Measurements from ENCODE around the gene NOCT. TPM values are rescaled to one million over a fixed set of nuclear protein-coding genes. Genes with fewer than 3 reads are reported as not detected.

NOCT gene
- total and polyA plus RNA-seq, 2 experiments from 2014 or later = 9.9 to 20.8 TPM

GRCh38 chr4:139022835-139023234 is 7.3 kb downstream of the NOCT start:
- no peak overlapping the region for H3K4me2 ChIP-seq
- WGBS (ENCODE audit: low lambda C conversion rate, missing lambda C conversion rate) = 89% methylated on average over 5 of the region's 5 CpGs
- TF ChIP-seq EZH2 (IDR thresholded peaks at IDR 0.05; ENCODE audit: borderline replicate concordance) = no peak
- TF ChIP-seq, protein P1, sequence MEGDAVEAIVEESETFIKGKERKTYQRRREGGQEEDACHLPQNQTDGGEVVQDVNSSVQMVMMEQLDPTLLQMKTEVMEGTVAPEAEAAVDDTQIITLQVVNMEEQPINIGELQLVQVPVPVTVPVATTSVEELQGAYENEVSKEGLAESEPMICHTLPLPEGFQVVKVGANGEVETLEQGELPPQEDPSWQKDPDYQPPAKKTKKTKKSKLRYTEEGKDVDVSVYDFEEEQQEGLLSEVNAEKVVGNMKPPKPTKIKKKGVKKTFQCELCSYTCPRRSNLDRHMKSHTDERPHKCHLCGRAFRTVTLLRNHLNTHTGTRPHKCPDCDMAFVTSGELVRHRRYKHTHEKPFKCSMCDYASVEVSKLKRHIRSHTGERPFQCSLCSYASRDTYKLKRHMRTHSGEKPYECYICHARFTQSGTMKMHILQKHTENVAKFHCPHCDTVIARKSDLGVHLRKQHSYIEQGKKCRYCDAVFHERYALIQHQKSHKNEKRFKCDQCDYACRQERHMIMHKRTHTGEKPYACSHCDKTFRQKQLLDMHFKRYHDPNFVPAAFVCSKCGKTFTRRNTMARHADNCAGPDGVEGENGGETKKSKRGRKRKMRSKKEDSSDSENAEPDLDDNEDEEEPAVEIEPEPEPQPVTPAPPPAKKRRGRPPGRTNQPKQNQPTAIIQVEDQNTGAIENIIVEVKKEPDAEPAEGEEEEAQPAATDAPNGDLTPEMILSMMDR (IDR thresholded peaks at IDR 0.05; ENCODE audit: poor library complexity) = no peak
- peaks cover 18% of the 10 kb centered on the region for H4K20me1 ChIP-seq (ENCODE audit: insufficient read depth, poor library complexity, severe bottlenecking)
- peaks cover 93% of the 10 kb centered on the region for H3K79me2 ChIP-seq
- H3K36me3 ChIP-seq (replicated peaks; ENCODE audit: insufficient read depth, low read depth) = no peaks in the 10 kb centered on the region
- no peak overlapping the region for H3K27ac ChIP-seq
- H3K9me2 ChIP-seq (replicated peaks; ENCODE audit: insufficient read depth) = no peaks in the 10 kb centered on the region
- no peak overlapping the region for H2AFZ ChIP-seq
- no peak overlapping the region for H3K4me3 ChIP-seq
- H3K27me3 ChIP-seq = no peaks in the 10 kb centered on the region
- peaks cover 26% of the 10 kb centered on the region for H3K4me1 ChIP-seq (ENCODE audit: insufficient read depth)
- DNase-seq (ENCODE audit: low spot score) = no peak
- no peaks in the 10 kb centered on the region for H3K9me3 ChIP-seq (ENCODE audit: low read depth)

DNA sequence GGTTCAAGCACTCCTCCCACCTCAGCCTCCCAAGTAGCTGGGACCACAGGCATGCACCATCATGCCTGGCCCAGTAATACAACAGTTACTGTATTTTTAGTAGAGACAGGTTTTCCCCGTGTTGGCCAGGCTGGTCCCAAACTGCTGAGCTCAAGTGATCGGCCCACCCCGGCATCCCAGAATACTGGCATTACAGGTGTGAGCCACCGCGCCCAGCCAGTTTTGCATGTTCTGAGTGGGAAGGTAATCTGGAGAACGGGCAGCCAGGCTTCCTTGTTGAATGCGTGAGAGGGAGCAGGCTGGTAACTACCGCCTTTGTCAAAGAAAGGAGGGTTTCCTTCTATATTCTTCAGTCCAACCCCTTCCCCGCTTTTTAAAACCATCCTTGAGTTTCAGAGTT is 9.1 kb downstream of the NOCT start:
- Histone ChIP-seq H3K4me2 (no peak overlapping the region), H2AFZ (no peak overlapping the region), H3K4me1 (ENCODE audit: insufficient read depth) (peaks cover 13% of the 10 kb centered on the region), H3K79me2 (peaks cover 95% of the 10 kb centered on the region), H3K27ac (no peak overlapping the region), H3K4me3 (no peak overlapping the region), H3K9me2 (replicated peaks; ENCODE audit: insufficient read depth) (no peaks in the 10 kb centered on the region), H3K36me3 (replicated peaks; ENCODE audit: insufficient read depth, low read depth) (no peaks in the 10 kb centered on the region), H3K27me3 (no peaks in the 10 kb centered on the region), H4K20me1 (ENCODE audit: insufficient read depth, poor library complexity, severe bottlenecking) (peaks cover 18% of the 10 kb centered on the region), H3K9me3 (ENCODE audit: low read depth) (no peaks in the 10 kb centered on the region)
- DNase-seq (ENCODE audit: low spot score) = no peak
- WGBS (ENCODE audit: low lambda C conversion rate, missing lambda C conversion rate) = 93% methylated on average over 9 of the region's 9 CpGs
- TF ChIP-seq EZH2 (IDR thresholded peaks at IDR 0.05; ENCODE audit: borderline replicate concordance) (no peak), EZH2phosphoT487 (IDR thresholded peaks at IDR 0.05; ENCODE audit: low read depth, severe bottlenecking, unreplicated experiment) (no peak)
- TF ChIP-seq, protein P1 (IDR thresholded peaks at IDR 0.05; ENCODE audit: poor library complexity) = no peak

DNA sequence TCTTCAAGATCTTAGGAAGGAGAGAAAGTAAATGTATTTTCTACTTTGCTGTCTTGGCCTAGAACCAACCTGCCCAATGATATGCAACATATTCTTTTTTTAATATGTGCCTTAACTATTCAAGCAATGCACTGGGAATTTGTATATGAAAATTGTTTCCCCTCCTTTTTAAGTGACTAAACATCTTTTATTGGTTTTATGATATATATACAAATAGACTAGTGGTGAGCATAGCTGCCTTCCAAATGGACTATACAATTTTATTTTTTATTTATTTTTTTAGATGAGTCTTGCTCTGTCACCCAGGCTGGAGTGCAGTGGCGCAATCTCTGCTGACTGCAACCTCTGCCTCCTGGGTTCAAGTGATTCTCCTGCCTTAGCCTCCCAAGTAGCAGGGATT is 10.3 kb downstream of the NOCT start:
- Histone ChIP-seq H3K27ac (no peak overlapping the region), H3K27me3 (no peaks in the 10 kb centered on the region), H3K4me3 (no peak overlapping the region), H3K9me3 (ENCODE audit: low read depth) (no peaks in the 10 kb centered on the region), H3K36me3 (replicated peaks; ENCODE audit: insufficient read depth, low read depth) (no peaks in the 10 kb centered on the region), H4K20me1 (ENCODE audit: insufficient read depth, poor library complexity, severe bottlenecking) (peaks cover 11% of the 10 kb centered on the region), H3K9me2 (replicated peaks; ENCODE audit: insufficient read depth) (no peaks in the 10 kb centered on the region), H2AFZ (no peak overlapping the region), H3K4me1 (ENCODE audit: insufficient read depth) (peaks cover 4% of the 10 kb centered on the region), H3K4me2 (no peak overlapping the region), H3K79me2 (peaks cover 94% of the 10 kb centered on the region)
- DNase-seq (ENCODE audit: low spot score) = no peak
- WGBS (ENCODE audit: low lambda C conversion rate, missing lambda C conversion rate) = 96% methylated on average over 1 of the region's 1 CpG
- TF ChIP-seq EZH2 (IDR thresholded peaks at IDR 0.05; ENCODE audit: borderline replicate concordance) = no peak
- TF ChIP-seq EZH2phosphoT487 (IDR thresholded peaks at IDR 0.05; ENCODE audit: low read depth, severe bottlenecking, unreplicated experiment) = no peak
- TF ChIP-seq, protein P1 (IDR thresholded peaks at IDR 0.05; ENCODE audit: poor library complexity) = no peak

GRCh38 chr4:139027776-139028175 is 12.2 kb downstream of the NOCT start:
- no peak overlapping the region for H3K27ac ChIP-seq
- H4K20me1 ChIP-seq (ENCODE audit: insufficient read depth, poor library complexity, severe bottlenecking) = peaks cover 20% of the 10 kb centered on the region
- no peak overlapping the region for H3K4me3 ChIP-seq

More at GRCh38 chr4:139027776-139028175, 12.2 kb downstream of the NOCT start:
- Histone ChIP-seq H3K4me2 (no peak overlapping the region), H3K79me2 (peaks cover 94% of the 10 kb centered on the region), H3K27me3 (no peaks in the 10 kb centered on the region), H2AFZ (no peak overlapping the region), H3K36me3 (replicated peaks; ENCODE audit: insufficient read depth, low read depth) (no peaks in the 10 kb centered on the region), H3K9me3 (ENCODE audit: low read depth) (no peaks in the 10 kb centered on the region), H3K4me1 (ENCODE audit: insufficient read depth) (peaks cover 4% of the 10 kb centered on the region), H3K9me2 (replicated peaks; ENCODE audit: insufficient read depth) (no peaks in the 10 kb centered on the region)
- TF ChIP-seq, protein P1 (IDR thresholded peaks at IDR 0.05; ENCODE audit: poor library complexity) = no peak
- TF ChIP-seq EZH2phosphoT487 (IDR thresholded peaks at IDR 0.05; ENCODE audit: low read depth, severe bottlenecking, unreplicated experiment) = no peak
- no peak for TF ChIP-seq EZH2 (IDR thresholded peaks at IDR 0.05; ENCODE audit: borderline replicate concordance)
- no peak for DNase-seq (ENCODE audit: low spot score)
- 84% methylated on average over 5 of the region's 5 CpGs for WGBS (ENCODE audit: low lambda C conversion rate, missing lambda C conversion rate)

Measured in hepatocyte (in vitro differentiated cells).